Activated CD4-positive, alpha-beta T cell treated with anti-CD3 and anti-CD28 coated beads, Interleukin-2, Interleukin-6, amounts not matched to agents 100 ng/mL and 50 ng/mL, durations not matched to agents 16 hours and 8 hours (primary cell): ENCODE measurements around the gene U2AF2.

Source experiments
- DNase-seq: peaks from one replicate; pipeline ENCODE4 v3.0.0-alpha.2; 2020

Gene U2AF2

DNA sequence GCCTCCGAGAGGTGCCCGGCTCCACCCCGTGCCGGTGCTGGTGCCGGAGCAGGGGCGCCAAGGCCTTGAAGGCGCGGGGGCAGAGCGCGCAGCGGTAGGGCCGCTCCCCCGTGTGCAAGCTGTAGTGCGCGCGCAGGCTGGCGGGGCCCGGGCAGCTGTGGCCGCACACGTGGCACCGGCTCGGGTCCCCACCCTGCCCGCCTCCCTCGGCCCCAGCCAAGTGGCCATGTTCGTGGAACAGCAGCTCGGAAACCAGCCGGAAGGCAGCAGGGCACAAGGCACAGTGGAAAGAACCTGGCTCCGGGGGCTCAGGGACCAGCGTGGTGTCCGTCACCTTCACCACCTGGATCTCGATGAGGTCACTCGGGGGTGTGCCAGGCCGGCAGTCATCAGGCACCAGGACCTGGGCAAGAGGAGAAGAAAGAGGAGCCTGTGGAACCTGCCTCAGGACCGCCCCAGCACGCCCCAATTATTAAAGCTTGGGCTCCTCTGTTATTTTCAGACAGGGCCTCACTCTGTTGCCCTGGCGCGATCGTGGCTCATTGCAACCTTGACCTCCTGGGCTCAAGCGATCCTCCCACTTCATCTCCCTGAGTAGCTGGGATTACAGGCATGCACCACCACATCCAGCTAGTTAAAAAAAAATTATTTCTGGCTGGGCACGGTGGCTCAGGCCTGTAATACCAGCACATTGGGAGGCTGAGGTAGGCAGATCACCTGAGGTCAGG, 32.4 kb upstream of the U2AF2 start:
- DNase-seq: no peak

DNA sequence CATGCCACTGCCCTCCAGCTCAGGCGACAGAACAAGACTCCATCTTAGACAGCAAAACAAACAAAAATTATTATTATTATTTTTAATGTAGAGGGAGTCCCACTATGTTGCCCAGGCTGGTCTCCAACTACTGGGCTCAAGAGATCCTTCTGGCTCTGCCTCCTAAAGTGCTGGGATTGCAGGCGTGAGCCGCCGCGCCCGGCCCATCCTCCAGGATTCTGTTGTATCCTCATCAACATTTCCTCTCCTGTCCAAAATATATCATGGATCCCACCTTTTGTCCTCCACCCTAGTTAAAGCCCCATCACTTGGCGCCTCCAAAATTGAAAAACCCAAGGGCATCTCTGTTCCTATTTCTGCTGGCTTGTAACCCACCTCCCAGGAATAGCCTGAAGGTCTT, 31.7 kb upstream of the U2AF2 start:
- DNase-seq: no peak

DNA sequence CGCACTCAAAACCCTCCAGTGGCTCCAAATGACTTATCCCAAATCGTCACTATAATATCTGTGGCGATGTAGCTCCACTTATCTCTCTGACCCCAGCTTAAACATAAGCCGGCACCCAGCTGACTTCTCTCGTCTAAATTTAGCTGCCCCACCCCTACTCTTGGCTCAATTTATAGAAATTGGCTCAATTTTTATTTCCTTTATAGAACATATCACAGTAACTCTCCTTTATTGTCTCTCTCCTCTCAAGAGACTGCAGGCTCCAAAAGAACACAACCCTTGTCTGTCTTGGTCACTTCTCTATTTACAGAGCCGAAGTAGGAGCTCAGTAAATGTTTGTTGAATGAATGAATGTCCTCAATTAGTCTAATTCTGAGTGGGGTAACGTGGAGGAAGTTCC, 31.3 kb upstream of the U2AF2 start:
- DNase-seq: no peak

DNA sequence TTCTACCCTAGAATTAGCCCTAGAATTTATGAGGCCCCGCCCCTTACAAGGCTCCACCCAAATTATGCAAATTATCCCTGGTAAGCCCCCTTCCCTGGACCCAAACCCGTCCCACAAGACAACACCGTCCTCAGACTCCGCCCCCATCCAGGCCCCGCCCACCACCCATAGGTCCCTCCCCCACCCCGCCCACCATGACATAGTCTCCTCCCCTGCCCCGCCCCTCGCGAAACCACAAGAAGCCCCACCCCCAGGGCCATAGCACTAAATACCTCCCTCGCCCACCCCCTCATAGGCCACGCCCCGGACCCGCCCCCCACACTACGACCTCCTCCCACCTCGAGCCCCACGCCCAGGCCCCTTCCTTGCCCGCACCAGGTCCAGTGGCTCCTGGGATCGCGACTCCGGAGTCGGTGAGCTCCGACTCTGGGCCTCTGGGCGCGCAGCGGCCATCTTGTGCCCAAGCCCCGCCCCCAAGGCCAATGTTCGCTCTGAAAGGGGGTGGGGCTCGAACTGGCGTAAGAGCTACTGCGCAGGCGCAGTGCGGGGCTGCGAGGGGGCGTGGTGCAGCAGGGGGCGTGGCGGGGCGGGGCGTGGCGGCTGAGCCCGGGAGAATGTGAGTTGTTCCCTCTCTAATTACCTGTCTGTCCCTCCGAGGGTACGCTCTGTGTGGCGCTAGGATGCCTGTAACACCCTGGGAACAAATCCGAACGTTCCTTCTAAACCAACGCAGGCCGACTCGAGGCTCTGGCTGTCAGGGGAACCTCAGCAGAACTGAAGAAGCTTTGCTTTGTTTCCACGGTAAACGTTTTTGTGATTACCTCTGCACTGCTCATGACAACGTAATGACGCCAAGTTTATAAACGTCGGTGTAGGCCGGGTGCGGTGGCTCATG, 30.5 kb upstream of the U2AF2 start, which contains the start of gene ZNF784:
TSS of gene ZNF784 (minus strand) at position 458 of the 895 bp plus-strand sequence. CDS start at position 453, 5 bp downstream.
- DNase-seq: peak; percentile 96

DNA sequence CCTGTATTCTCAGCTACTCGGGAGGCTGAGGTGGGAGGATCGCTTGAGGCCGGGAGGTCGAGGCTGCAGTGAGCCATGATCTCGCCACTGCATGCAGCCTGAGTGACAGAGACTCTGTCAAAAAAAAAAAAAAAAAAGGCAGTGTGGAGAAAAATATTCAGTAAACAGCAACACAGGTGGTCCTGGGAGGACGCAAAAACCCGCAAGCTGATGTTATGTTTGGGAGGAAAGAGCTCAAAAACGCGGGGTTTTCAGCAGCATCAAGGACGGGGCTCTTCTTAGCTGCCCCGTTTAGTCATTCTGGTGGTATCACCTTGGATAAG, 29.9 kb upstream of the U2AF2 start:
- no peak for DNase-seq

DNA sequence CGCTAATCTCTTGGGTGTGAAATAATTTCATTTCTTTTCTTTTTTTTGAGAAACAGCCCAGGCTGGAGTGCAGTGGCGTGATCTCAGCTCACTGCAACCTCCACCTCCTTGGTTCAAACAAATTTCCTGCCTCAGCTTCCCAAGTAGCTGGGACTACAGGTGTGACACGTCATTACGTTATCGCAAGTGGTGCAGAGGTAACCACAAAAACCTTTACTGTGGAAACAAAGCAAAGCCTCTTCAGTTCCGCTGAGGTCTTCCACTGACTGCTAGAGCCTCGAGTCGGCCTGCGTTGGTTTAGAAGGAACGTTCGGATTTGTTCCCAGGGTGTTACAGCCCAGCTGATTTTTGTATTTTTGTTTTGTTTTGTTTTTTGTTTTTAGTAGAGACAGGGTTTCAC, 28.5 kb upstream of the U2AF2 start:
- peak; percentile 91 for DNase-seq

DNA sequence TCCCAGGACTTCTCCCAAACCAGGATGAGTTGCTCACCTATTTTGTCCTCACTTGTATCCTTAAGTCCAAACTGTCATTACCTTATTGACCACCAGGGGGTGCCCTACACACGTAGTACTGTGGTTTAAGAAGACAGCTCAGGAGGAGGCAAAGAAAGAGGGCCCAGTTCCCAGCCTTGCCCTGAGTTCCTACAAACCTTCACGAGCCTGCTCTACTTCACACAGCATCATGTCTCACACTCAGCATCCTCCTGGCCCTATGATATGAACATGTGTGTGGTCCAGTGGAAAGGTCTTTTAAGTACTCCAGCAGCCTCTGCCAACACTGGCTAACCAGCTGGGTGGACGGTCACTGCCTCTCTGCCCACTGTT, 22.4 kb upstream of the U2AF2 start:
- peak; percentile 93 for DNase-seq

DNA sequence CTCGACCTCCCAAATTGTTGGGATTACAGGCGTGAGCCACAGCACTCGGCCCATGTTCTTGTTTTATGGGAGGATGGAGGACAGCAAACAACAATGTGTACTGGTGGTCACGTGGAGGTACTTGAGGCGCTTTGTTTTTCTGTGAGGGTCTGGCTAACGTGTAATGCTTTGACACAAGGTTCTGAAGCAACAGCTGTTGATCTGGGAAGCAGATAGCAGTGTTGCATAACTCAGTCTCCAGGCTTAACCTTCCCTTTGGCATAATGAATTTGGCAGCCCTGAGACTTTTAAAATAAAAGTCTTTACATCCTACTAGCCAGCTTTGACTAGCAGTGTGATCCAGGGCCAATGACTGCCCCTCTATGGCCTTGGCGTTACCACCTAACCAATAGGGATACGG, 21.0 kb upstream of the U2AF2 start:
- DNase-seq: no peak

DNA sequence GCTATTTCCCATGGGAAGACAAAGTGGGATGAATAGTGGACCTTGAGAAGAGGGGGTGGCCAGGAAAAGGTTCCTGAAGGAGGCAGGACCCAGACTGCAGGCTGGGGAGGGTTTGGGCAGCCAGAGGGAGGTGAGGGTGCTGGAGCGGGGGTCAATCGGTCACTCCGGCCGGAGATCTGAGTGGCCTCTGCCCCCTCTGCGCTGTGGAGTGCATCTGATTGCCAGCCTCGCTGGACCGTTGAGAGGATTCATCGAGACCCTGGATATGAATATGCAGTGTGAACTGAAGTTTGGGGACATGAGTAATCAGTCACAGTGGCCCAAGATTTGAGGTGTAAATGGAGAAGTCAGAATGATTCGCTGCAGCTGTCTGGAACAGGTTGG, 19.5 kb upstream of the U2AF2 start:
- DNase-seq: no peak

DNA sequence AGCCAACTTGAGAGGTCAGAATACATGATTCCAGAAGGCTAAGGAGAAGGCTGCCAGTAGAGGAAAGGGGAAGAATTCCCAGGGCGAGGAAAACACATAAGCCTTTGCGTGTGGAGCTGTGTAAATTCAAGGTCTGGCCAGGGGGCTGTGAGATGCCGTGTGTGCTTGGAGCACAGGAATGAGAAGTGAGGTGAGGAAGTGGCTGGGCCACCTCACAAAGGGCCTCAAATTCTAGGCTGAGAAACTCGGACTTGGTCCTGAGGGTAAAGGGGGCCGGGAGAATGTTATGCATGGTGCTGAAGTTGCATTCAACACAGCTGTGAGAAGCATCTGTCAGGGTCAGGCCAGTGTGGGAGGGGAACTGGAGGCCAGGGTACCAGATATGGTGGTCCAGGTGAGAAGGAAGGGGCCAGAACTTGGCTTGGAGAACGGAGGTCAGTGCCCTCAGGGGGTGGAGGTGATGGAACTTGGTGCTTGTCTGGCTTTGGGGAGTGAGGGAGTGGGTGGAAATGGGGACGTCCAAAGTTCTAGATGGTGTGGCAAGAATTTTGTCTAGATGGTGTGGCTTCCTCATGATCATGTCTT, 18.9 kb upstream of the U2AF2 start:
- no peak for DNase-seq

DNA sequence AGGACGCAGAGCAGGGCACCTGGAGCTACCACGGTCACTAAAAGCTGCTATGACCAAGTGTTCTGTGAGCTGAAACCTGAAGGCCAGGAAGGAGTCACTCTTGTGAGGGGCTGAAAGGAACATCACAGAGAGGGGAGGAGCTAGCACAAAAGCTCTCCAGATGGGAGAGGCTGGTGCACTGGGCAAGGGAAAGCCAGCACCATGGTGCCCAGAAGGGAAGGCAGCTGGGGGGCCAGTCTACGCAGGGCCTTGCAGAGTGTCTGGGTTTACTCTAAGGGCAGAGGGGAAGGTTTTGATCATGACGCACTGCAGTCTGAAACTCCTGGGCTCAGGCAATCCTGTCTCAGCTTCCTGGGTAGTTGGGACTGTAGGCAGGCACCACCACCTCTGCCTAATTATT, 18.1 kb upstream of the U2AF2 start:
- no peak for DNase-seq

DNA sequence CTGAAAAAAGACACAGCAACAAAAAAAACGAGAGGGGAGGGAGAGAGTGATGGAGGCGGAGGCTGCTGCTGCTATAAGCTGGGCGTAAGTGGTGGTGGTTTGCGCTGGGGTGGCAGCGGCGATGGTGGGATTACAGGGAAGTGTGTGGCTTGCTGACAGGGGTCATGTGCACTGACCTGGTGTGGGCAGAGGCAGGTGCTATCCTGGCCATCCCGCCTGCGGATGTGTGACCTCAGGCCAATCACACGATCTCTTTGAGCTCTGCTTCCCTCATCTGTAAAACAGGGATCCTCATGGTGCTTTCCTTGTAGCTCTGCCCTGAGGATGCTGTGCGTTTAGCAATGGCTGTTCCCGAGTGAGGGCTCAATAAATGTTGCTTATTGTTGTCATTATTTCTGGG, 17.3 kb upstream of the U2AF2 start:
- DNase-seq: no peak

DNA sequence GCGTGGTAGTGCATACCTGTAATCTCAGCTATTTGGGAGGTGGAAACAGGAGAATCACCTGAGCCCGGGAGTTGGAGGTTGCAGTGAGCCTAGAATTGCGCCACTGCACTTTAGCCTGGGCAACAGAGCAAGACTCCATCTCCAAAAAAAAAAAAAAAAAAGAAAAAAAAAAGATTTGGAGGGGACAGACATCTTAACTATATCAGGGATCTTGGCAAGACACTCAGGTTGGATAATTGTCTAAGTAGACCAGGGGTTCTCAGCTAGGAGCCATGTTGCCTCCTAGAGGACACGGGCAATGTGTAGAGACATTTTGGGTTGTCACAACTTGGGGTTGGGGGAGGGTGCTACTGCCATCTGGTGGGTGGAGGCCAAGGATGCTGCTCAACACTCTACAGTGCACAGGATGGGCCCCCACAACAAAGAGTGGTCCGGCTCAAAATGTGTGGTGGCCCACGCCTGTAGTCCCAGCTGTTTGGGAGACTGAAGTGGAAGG, 15.9 kb upstream of the U2AF2 start:
- peak; percentile 76 for DNase-seq

DNA sequence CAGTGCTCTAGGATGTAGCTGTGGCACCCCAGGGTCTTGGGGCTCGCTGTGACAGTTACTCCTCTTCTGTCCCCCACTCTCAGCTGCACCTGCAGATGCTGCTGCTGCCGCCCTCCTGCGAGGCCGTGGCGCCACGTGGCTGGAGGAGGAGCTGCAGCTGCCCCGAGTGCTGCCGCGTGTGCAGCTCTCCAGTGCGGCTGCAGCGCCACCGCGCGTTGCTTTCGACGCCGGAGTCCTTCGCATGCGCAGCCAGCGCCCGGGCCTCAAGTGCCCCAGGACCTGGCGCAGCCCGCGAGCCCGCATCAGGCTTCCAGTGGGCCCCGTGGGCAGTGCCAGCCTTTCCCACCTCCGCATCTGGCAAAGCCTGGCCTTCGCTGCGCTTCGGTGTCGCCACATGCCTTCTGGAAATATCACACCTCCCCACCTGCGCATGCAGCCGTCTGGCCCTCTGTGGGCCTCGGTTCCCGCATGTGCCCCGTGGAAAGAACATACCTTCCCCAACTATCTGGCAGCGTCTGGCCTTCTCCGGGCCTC, 14.7 kb upstream of the U2AF2 start:
- peak; percentile 84 for DNase-seq

DNA sequence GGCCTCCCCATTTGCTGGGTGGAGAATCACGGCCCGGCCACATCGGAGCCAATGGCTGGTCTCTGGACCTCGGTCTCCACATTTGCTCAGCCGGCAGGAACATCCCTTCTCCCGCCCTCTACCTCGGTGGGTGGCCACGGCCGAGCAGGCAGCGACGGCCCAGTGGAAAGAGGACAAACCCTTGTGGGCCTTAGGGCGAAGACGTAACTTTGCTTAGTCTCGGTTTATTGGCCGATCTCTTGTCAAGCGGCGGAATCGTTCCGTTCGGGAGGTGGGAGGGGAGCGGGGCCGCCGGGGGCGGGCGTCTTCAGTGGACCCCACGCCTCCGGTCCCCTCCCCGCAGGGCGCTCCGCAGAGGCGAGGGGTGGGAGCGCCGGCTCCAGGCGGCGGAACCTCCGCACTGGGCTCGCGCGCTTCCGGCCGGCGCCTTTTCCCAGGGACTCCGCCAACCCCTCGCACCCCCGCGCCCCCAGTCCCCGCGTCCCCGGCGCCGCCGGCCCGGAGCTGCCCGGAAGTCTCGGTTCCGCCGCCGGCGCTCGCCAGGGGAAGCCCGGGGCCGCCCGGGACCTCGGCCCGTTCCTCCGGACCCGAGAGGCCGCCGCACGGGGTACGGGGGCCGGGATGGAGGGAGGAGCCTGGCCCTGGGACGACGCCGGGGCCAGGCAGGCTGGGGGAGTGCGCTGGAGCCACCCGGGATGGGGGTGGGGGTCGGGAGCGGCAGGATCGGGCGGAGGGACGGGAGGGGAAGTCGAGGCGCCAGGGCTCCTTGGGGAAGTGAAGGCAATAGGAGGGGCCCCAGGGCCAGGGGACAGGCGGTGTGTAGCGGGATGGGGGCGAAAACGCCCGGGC, 14.0 kb upstream of the U2AF2 start, which contains the start of gene ZNF580:
TSS of gene ZNF580 (plus strand) at position 426 of the 849 bp plus-strand sequence. CDS start 1,507 bp downstream, outside the sequence.
- DNase-seq: peak; percentile 80

DNA sequence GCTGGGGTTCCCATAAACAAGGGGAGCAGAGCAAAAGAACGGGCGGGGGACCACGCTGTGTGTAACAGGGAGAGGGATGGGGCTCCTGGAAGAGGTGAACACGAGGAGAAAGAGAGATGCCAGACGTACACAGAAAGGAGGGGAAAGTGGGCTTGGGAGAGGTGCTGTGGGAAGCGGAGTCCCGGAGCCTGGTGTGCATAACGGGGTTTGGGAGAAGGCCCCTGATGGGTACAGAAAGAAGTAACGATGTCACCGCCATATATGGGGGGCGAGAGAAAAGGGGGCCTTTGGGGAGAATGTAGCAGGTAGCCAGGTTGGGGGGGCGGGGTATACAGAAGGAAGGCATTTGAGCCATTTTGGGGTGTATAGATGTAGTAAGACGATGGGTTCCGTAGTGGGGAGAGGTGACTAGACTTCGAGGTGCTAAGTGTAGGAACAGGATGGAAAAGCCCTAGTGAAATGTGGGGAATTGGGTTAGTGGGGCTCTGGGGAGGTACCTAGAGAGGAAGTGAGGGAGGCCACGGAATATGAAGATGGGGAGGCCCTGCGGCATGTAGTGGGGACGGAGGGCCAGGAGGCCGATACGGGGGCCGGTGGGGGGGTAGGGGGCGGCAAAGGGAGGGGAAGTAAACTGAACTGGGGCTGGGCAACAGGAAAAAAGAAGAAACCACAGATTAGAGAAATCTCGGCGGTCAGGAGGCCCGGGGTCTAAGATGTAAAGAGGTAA, 13.2 kb upstream of the U2AF2 start:
- peak; percentile 53 for DNase-seq

DNA sequence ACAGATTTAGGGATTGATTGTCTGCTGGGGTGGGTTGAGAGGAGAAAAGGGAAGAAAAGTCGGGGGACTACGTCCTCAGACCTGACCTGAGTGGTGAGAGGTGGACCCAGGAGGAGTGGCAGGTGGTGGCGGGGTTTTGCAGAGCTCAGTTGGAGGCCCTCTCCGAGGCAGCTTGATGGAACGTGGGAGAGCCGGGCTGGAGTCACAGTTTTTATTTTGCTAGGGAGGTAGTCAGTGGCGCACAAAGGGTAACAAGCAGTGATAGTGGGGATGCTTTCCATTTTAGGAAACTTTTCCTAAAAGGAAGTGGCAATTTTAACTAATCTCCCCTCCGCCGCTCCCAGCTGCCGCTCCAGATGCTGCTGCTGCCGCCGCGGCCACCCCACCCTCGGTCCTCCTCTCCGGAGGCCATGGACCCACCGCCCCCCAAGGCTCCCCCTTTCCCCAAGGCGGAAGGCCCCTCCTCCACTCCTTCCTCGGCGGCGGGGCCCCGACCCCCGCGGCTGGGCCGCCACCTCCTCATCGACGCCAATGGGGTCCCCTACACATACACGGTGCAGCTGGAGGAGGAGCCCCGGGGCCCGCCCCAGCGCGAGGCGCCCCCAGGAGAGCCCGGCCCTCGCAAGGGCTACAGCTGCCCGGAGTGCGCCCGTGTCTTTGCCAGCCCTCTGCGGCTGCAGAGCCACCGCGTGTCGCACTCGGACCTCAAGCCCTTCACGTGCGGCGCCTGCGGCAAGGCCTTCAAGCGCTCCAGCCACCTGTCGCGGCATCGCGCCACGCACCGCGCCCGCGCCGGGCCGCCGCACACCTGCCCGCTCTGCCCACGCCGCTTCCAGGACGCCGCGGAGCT, 12.5 kb upstream of the U2AF2 start:
- DNase-seq: peak; percentile 53

DNA sequence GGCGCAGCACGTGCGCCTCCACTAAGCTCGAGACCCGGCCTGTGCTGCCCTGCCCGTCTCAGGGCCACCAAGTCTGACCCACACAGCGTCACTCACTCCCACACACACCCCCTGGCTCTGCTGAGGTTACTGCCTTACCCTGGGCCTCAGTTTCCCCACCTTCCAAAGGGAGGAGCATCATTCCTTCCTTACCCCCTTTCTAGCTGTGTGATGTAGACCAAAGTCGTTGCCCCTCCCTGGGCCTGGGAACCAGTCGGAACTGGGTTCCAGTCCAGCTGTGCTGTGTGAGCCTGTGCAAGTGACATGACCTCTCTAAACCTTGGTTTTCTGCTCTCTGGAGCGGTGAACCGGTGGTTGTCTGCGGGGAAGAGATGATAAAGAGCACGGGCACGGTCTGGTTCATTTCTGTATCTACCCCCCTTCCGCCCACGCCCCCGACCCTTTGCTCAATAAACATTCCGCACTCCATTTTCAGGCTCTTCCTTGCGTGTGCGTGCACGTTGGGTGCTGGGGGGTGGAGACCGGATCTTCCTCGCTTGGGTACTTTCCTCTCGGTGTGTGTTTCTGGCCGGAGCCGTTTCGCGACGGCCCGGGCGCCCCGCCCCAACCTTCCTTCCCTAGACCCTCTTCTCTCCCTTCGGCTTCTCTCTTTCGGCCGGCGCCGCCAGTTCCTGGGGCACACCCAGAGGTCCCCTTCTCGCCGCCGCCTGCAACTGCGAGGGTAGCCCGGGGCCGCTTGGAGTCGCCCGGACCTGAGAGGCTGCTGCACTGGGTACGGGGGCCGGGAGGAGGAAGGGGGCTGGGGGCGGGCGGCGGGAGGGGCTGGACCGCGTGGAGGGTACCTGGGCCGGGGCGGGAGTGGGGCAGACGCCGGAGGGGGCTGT, 11.6 kb upstream of the U2AF2 start, which contains the start of gene ZNF581:
TSS of gene ZNF581 (plus strand) at position 647 of the 884 bp plus-strand sequence. CDS start 923 bp downstream, outside the sequence.
- peak; percentile 89 for DNase-seq

DNA sequence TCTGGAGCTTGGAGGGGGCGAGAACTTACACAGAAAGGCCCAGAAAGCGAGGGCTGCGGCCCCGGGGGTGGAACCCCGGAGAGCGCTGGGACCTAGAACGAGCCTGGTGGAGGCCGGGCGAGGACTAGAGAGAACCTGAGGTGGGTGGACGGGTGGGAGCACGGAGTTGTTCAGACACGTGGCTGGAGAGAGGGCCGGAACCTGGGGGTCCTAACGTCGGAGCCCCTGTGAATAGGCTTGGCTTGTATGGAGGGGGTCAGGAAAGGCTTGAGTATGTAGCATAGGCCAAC, 11.0 kb upstream of the U2AF2 start:
- no peak for DNase-seq
